NCI-H748 treated with DMSO at 0.1 percent for 48 hours (cell line): ENCODE measurements around the gene CDC42SE2.

Experiments
- DNase-seq: peaks from one replicate; lab custom pipeline; 2025; lab: John Stamatoyannopoulos, UW

CDC42SE2 gene

GRCh38 chr5:131441184-131441583, 177.3 kb downstream of the CDC42SE2 start:
- no peak for DNase-seq
